Measurements from ENCODE around the gene STX17.

The STX17 gene

DNA sequence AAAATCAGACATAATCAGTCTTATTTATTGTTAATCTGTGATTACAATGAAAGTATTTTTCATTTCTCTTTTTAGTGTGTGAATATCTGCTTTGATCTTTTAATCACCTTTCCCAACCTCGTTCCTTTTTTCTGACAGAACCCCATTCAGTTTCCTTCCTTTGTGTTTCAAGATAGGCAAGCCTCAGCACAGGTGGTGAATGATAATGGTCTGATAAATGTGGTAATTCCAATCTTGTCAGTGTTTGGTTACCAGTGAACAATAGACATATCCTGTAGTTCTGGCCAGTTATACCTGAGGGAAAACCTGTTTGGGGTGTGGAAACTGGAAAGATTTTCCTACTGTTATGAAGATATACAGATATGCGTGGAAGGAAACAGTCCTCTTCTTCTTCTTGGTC is 13.5 kb downstream of the STX17 start:
- in situ Hi-C loops (cut with HindIII; ENCODE audit: low pct_unique_long_range_greater_than_20kb, low sequenced_read_pairs), result no loop called here
- no peak for DNase-seq (ENCODE audit: low read depth in 1 of 2, low spot score in 1 of 2)
- TF ChIP-seq JUND (IDR thresholded peaks at IDR 0.05; ENCODE audit: low read depth), result no peak

DNA sequence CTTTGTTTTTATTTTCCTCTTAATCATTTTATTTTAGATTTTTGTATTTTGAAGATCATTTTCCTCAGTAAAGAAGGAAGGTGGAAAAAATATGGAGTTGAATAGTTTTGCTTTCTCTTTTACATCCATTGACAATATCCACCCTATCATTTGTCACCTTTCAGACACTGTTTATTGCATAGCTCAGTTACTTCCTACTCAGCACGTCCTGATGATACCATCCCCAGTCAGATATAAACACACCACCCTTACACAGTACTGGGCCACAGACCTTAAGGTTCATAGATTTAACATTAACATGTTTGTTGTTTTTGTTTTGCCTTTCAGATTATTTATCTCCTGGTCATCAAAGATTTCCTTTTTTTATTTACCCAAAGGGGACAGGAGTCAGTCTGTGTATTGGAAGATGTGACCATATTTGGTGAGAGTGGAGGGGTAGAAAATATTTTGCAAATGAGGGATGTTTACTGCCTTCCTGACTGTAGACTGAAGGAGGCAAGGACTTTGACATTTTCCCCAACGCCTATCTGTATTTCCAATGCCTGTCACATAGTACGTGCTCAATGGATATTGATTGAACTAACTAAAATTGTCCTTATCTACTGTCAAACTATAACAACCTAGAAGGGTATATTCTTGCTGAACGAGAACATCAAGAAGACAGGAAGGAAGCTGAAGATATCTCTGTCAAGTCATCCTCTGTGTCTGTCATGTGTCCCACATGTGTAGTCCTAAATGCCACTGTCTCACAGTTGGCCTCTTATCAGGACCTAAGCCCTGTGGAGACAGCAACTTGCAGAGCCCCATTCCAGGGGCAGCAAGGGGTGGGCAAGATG is 15.6 kb downstream of the STX17 start:
- DNase-seq (ENCODE audit: low read depth in 1 of 2, low spot score in 1 of 2), result no peak
- TF ChIP-seq JUND (IDR thresholded peaks at IDR 0.05; ENCODE audit: low read depth), result no peak
- in situ Hi-C loops (cut with HindIII; ENCODE audit: low pct_unique_long_range_greater_than_20kb, low sequenced_read_pairs), result no loop called here

DNA sequence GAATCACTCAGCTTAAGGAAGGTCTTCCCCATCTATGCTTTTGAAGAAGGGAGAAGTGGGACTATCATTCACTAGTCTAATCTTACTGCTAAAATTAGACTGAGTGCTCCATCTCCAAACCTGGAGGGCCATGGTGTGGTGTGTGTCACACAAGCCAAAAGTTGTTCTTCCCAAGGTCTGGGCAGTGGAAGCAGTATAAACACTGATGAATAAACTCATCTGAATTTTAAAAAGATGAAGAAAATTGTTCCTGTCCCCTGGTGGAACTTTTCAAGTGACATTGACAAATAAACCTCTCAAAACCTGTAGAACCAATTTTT is 16.2 kb downstream of the STX17 start:
- DNase-seq (ENCODE audit: low read depth in 1 of 2, low spot score in 1 of 2), result no peak
- no peak for TF ChIP-seq JUND (IDR thresholded peaks at IDR 0.05; ENCODE audit: low read depth)
- in situ Hi-C loops (cut with HindIII; ENCODE audit: low pct_unique_long_range_greater_than_20kb, low sequenced_read_pairs), result no loop called here

DNA sequence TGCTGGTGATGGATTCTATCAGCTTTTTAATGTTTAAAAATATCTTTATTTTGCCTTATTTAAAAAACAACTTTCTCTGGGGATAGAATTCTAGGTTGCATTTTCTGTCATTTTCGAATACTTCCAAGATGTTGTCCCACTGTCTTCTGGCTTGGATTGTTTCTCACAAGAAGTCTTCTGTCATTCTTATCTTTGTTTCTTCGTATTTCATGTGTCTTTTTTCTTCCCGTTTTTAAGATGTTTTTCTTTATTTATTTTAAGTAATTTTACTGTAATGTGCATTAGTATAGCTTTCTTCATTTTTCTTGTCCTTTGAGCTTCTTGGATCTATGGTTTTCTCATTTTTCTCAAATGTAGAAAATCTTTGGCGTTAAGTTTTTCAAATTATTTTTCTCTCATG is 19.1 kb downstream of the STX17 start:
- TF ChIP-seq JUND (IDR thresholded peaks at IDR 0.05; ENCODE audit: low read depth), result no peak
- DNase-seq (ENCODE audit: low read depth in 1 of 2, low spot score in 1 of 2), result no peak
- in situ Hi-C loops (cut with HindIII; ENCODE audit: low pct_unique_long_range_greater_than_20kb, low sequenced_read_pairs), result no loop called here

DNA sequence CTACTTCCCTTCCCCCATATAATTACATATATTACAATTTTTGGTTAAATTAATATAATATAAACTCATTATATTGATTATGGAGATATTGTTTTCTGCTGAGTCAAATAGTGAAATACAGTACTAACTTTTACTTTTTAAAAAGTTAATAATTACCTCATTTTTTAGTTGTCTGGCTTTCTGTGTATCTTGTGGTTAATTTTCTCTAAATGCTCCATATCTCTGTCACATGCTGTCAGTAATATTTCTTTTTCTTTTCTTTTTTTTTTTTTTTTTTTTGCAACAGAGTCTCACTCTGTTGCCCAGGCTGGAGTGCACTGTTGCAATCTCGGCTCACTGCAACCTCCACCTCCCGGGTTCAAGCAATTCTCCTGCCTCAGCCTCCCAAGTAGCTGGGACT is 23.2 kb downstream of the STX17 start:
- DNase-seq (ENCODE audit: low read depth in 1 of 2, low spot score in 1 of 2), result no peak
- TF ChIP-seq JUND (IDR thresholded peaks at IDR 0.05; ENCODE audit: low read depth), result no peak
- in situ Hi-C loops (cut with HindIII; ENCODE audit: low pct_unique_long_range_greater_than_20kb, low sequenced_read_pairs), result no loop called here

DNA sequence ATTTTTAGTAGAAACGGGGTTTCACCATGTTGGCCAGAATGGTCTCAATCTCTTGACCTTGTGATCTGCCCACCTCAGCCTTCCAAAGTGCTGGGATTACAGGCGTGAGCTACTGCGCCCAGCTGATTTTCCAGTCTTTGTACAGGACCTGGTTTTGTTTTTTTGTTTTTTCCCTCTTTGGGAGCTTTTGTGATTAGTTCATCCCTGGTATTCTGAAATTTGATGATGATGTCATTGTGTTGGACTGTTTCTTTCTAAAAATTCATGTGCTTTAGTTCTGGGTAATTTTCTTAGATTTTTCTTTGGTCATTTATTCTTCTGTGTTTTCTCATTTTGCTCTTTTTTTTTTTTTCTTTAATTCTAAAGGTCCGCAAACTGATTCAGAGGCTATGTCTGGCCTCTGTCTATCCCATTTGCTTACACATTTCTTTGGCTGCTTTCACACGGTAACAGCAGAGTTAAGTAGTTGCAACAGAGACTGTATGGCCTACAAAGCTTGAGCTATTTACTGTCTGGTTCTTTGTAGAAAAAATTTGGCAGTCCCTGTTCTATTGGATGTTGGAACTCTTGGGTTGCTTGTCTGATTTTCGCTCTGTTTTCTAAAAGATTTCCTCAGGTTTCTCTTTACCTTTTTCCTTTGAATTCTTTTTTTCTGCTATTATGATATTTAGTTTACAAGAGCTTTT is 24.8 kb downstream of the STX17 start:
- no peak for DNase-seq (ENCODE audit: low read depth in 1 of 2, low spot score in 1 of 2)
- no peak for TF ChIP-seq JUND (IDR thresholded peaks at IDR 0.05; ENCODE audit: low read depth)
- in situ Hi-C loops (cut with HindIII; ENCODE audit: low pct_unique_long_range_greater_than_20kb, low sequenced_read_pairs), result no loop called here

DNA sequence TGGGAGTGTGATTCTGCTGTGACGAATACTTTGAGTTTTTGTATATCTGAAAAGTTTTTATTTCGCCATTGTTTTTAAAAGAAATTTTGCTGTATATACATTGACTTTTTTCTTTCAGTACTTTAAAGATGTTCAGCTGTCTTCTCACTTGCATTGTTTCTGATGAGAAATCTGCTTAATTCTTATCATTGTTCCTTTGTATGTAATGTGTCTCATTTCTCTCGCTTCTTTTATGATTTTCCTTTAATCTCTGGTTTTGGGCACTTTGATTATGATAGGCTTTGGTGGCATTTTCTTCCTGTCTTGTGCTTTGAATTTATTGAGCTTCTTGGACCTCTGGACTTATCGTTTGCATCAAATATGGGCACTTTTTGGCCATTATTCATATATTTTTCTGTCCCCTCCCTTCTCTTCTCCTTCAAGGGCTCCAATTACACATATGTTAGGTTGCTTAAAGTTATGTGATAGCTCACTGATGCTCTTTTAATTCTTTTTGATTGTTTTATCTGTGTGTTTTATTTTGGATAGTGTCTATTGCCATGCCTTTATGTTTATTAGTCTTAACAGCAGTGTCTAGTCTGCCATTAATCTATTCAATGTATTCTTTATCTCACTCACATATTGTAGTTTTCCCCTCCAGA is 30.6 kb downstream of the STX17 start:
- no peak for TF ChIP-seq JUND (IDR thresholded peaks at IDR 0.05; ENCODE audit: low read depth)
- in situ Hi-C loops (cut with HindIII; ENCODE audit: low pct_unique_long_range_greater_than_20kb, low sequenced_read_pairs), result no loop called here
- DNase-seq (ENCODE audit: low read depth in 1 of 2, low spot score in 1 of 2), result no peak

DNA sequence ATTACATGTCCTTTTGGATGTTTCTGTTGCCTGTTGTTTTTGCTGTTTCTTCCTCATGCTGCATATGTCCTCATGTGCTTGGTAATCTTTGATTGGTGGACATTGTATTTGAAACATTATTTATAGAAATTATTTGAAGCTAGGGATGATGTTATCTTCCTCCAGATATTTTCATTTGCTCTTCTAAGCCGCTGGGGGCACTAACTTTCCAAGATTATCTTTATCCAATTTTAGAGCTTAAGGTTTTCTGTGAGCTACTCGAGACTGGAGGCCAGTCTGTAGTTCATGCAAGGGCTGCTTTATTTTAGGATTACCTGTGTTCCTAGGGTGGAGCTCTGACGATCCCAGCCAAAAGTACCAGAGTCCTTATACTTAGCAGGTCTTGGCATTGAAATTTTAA is 40.9 kb downstream of the STX17 start:
- TF ChIP-seq JUND (IDR thresholded peaks at IDR 0.05; ENCODE audit: low read depth), result no peak
- no peak for DNase-seq (ENCODE audit: low read depth in 1 of 2, low spot score in 1 of 2)
- in situ Hi-C loops (cut with HindIII; ENCODE audit: low pct_unique_long_range_greater_than_20kb, low sequenced_read_pairs), result no loop called here

DNA sequence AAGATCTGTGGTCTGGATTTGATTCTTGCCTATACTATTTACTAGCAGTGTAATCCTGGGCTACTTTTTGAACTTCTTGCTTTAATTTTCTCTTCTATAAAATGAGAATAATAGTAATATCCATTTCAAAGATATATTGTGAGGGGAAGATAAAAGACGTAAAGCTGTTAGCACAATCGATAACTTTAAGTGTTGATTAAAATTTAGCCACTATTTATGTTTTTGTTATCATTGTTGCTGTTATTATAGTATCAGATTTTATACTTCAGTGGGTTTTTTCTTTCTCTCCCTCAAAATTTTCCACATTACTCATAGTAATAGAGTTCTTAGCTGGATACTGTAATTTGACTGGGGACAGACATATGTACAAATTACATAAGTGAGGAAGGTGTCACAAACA is 42.0 kb downstream of the STX17 start:
- in situ Hi-C loops (cut with HindIII; ENCODE audit: low pct_unique_long_range_greater_than_20kb, low sequenced_read_pairs), result no loop called here
- no peak for DNase-seq (ENCODE audit: low read depth in 1 of 2, low spot score in 1 of 2)
- TF ChIP-seq JUND (IDR thresholded peaks at IDR 0.05; ENCODE audit: low read depth), result no peak

DNA sequence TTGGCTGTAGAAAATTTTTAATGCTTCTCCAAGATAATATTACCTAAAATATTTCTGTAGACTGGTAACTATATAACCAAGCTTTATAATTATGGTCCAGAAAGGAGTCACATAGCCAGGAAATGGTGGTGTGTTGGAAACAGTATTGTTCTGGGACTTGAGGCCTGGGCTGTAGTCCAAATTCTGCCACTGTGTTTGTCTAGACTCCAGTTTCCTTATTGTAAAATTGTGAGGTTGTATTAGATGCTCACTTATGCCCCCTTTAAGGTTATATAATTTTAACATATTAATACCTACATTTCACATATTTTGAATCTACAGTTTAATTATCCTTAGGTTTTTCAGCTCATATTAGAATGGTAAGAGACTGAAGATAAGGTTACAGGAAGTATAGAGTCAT is 42.4 kb downstream of the STX17 start:
- in situ Hi-C loops (cut with HindIII; ENCODE audit: low pct_unique_long_range_greater_than_20kb, low sequenced_read_pairs), result no loop called here
- TF ChIP-seq JUND (IDR thresholded peaks at IDR 0.05; ENCODE audit: low read depth), result no peak
- DNase-seq (ENCODE audit: low read depth in 1 of 2, low spot score in 1 of 2), result no peak

DNA sequence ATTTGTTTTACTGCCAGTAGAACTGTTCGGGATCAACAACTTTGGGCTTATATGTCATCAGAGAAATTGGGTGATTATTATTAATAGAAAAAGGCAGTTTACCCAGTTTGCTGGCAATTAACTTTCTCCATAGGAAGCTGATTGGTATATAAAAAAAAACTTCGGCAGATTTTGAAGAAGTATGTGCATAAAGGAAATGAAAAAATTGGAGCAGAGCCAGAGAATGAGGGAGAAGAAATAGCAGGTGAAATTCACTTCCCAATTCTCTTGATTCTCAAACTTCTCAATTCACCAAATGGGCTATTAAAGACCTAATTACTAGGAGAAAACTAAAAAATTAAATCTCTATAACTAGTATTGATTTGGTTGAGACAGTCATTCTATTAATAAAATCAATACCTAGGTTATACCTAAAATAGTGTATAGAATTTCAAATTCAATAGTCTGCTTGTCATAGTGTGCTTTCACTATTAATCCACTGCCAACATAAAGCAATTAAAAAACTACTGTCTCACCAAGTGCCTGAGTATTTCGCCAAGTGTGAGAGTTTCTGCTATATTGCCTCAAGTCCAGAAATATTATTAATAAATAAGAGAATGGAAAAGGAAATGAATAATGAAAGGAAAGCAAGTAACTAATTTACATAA is 47.5 kb downstream of the STX17 start:
- DNase-seq (ENCODE audit: low read depth in 1 of 2, low spot score in 1 of 2), result no peak
- TF ChIP-seq JUND (IDR thresholded peaks at IDR 0.05; ENCODE audit: low read depth), result no peak
- in situ Hi-C loops (cut with HindIII; ENCODE audit: low pct_unique_long_range_greater_than_20kb, low sequenced_read_pairs), result no loop called here

DNA sequence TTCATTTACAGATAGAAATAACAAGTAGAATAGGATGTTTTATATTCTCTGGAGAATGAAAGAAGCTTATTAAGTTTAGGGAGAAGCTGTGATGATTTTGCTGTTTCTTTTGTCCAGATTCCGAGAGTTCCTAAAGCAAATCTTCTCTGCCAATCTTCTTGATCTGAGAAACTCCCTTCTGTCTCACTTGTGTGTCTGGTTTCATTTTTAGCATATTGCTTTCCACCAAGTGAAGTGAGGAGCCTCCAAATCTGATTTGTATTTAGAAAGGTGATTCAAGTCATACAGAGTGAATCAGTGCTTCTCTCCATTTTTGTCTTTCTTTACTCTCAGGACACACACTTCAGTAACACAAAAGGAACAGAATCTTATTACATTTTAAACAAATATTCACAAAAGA is 48.4 kb downstream of the STX17 start:
- in situ Hi-C loops (cut with HindIII; ENCODE audit: low pct_unique_long_range_greater_than_20kb, low sequenced_read_pairs), result no loop called here
- no peak for DNase-seq (ENCODE audit: low read depth in 1 of 2, low spot score in 1 of 2)
- no peak for TF ChIP-seq JUND (IDR thresholded peaks at IDR 0.05; ENCODE audit: low read depth)

DNA sequence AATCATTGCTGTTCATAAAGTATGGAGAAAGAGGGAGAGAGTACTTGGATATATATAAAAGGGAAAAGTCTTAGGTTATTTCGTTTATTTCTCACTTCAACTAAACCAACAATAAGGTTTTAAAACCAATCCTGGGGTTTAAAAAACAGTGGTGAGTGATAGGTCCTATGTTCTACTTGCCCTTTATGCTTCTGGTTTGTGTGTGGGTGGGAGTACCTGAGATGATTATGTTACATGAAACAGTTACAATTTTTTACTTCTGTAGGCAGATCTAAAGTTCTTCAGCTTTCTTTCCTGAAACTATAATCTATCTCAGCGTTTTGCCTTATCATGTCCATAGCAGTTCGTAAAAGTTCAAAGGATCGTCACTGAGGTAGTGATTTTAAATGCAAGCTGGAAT is 49.2 kb downstream of the STX17 start:
- TF ChIP-seq JUND (IDR thresholded peaks at IDR 0.05; ENCODE audit: low read depth), result no peak
- in situ Hi-C loops (cut with HindIII; ENCODE audit: low pct_unique_long_range_greater_than_20kb, low sequenced_read_pairs), result no loop called here
- no peak for DNase-seq (ENCODE audit: low read depth in 1 of 2, low spot score in 1 of 2)

Measured in T47D (cell line).